Mammary epithelial cell (primary cell): ENCODE results near the gene WIPF1.

Experiments
- EZH2 ChIP-seq: IDR thresholded peaks from 2 replicates; pipeline ENCODE4 v1.6.1; 2012; ENCODE audit warnings: low read length, inconsistent platforms, borderline replicate concordance
- TF ChIP-seq, protein P1 (sequence below), 2 donors: IDR thresholded peaks in 1 of 2; conservative IDR thresholded peaks in 1 of 2; 2 replicates each; pipeline ENCODE4 v1.5.1; 2011 to 2012; ENCODE audit warnings: inconsistent platforms in 2 of 2, low read length in 2 of 2, mild to moderate bottlenecking in 2 of 2, control low read depth in 1 of 2, low read depth in 1 of 2; ENCODE audit not compliant: insufficient read depth in 1 of 2; ENCODE audit errors: extremely low read depth in 1 of 2

DNA sequence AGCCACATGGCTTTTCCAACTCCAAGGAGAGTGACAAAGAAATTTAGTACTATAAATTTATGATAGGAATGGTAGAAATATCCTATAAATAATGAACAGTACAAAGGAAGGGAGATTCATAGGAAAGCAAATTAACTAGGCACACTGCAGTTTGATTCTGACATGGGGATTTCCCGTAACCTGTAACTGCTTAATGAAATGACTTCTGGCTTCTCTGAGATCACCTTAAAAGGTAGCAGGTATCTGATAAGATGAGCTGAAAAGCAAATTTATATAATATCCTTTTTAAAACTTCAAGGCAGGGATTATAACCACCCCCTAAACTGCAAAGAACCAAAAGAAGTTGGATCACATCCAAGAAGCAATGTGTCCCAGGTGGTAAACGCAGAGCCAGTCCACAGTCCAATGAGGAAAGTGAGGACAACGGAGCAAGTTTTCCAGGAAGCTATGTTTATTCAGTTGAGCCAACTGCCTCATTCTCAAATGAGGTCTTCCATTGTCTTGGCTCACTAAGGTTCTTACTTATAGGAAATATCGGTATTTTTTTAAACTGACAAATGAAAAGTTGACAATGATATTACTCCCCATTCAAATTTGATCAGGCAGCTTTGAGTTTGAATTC lies 43.0 kb downstream of the WIPF1 start:
- TF ChIP-seq, protein P1, sequence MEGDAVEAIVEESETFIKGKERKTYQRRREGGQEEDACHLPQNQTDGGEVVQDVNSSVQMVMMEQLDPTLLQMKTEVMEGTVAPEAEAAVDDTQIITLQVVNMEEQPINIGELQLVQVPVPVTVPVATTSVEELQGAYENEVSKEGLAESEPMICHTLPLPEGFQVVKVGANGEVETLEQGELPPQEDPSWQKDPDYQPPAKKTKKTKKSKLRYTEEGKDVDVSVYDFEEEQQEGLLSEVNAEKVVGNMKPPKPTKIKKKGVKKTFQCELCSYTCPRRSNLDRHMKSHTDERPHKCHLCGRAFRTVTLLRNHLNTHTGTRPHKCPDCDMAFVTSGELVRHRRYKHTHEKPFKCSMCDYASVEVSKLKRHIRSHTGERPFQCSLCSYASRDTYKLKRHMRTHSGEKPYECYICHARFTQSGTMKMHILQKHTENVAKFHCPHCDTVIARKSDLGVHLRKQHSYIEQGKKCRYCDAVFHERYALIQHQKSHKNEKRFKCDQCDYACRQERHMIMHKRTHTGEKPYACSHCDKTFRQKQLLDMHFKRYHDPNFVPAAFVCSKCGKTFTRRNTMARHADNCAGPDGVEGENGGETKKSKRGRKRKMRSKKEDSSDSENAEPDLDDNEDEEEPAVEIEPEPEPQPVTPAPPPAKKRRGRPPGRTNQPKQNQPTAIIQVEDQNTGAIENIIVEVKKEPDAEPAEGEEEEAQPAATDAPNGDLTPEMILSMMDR (conservative IDR thresholded peaks at IDR 0.05 in 1 of 2, IDR thresholded peaks at IDR 0.05 in 1 of 2; ENCODE audit: extremely low read depth in 1 of 2, insufficient read depth in 1 of 2, low read depth in 1 of 2, low read length in 2 of 2): no peak
- TF ChIP-seq EZH2: no peak
